DLD1 (cell line): ENCODE results near the gene KIF4A.

Experiments used
- in situ Hi-C: cut with HindIII; loops from 2 replicates; pipeline ENCODE4 v1.10.0; 2017; ENCODE audit warnings: low sequenced_read_pairs

Gene KIF4A

GRCh38 chrX:70464051-70464450 lies 174.1 kb downstream of the KIF4A start:
- in situ Hi-C loops = no loop called here

- in situ Hi-C loops = no loop called here
Measured at GRCh38 chrX:70466968-70467367, 177.1 kb downstream of the KIF4A start.

GRCh38 chrX:70468709-70469108 lies 178.8 kb downstream of the KIF4A start:
- in situ Hi-C loops = no loop called here
